Lung (tissue), 12 donors: ENCODE measurements around the gene FA2H. TPM values are rescaled to one million over a fixed set of nuclear protein-coding genes. Genes with fewer than 3 reads are reported as not detected.

ENCODE experiments used
- ATAC-seq: fragments of 200-7000 bp; cut with Tn5 transposase; one replicate; pipeline ENCODE4 v1.9.1; 2020; ENCODE audit warnings: moderate number of reproducible peaks; ENCODE audit not compliant: insufficient read depth, low FRiP score
- DNase-seq, 3 donors: peaks; one replicate each; pipeline ENCODE4 v3.0.0-alpha.2; 2013 to 2017
- H3K27ac ChIP-seq, 2 donors: one replicate each; pipeline ENCODE4 v1.5.1; 2013; ENCODE audit warnings: mild to moderate bottlenecking in 2 of 2, moderate library complexity in 2 of 2, control low read depth in 1 of 2, inconsistent platforms in 1 of 2, low read depth in 1 of 2, low read length in 1 of 2
- H3K27me3 ChIP-seq, 3 donors: one replicate each; pipeline ENCODE4 v1.5.1; 2013; ENCODE audit warnings: low read length in 2 of 3; ENCODE audit not compliant: control insufficient read depth in 3 of 3, insufficient read depth in 3 of 3
- H3K36me3 ChIP-seq, 4 donors: one replicate each; pipeline ENCODE4 v1.5.1; 2013; ENCODE audit warnings: low read length in 4 of 4, mild to moderate bottlenecking in 1 of 4, moderate library complexity in 1 of 4; ENCODE audit not compliant: control insufficient read depth in 4 of 4, insufficient read depth in 4 of 4
- H3K4me1 ChIP-seq, 5 donors: one replicate each; pipeline ENCODE4 v1.5.1; 2013; ENCODE audit warnings: low read length in 5 of 5, mild to moderate bottlenecking in 2 of 5, moderate library complexity in 1 of 5; ENCODE audit not compliant: control insufficient read depth in 5 of 5, insufficient read depth in 5 of 5
- H3K4me3 ChIP-seq: one replicate; pipeline ENCODE4 v1.5.1; 2013; ENCODE audit warnings: mild to moderate bottlenecking, control low read depth, moderate library complexity
- H3K9ac ChIP-seq, 2 donors: one replicate each; pipeline ENCODE4 v1.5.1; 2013; ENCODE audit warnings: low read length in 2 of 2, control low read depth in 1 of 2; ENCODE audit not compliant: insufficient read depth in 1 of 2
- H3K9me3 ChIP-seq, 4 donors: one replicate each; pipeline ENCODE4 v1.5.1; 2013; ENCODE audit warnings: low read length in 3 of 4, mild to moderate bottlenecking in 1 of 4, moderate library complexity in 1 of 4; ENCODE audit not compliant: control insufficient read depth in 4 of 4, insufficient read depth in 3 of 4
- CTCF ChIP-seq: IDR thresholded peaks from 2 replicates; pipeline ENCODE4 v1.5.1; 2012; ENCODE audit warnings: mild to moderate bottlenecking; ENCODE audit errors: control extremely low read depth, extremely low read depth
- WGBS, 2 donors: extraction: QIAGEN DNeasy Blood & Tissue Kit; methylation state at CpG; one replicate each; pipeline ENCODE4 v1.1.7; 2013; 5-methylcytosine and 5-hydroxymethylcytosine counted together
- polyA plus RNA-seq, 2 donors: library from polyadenylated mRNA; stranded (reverse); fragments of 200-250 nt; gene quantifications; one replicate each; pipeline ENCODE4 v1.2.1, GENCODE V29; 2013
- total RNA-seq, 2 donors: library from RNA; depleted of rRNA in 1 of 2; stranded (reverse); fragments of >200 nt in 1 of 2; gene quantifications; one replicate each; pipeline ENCODE4 v1.2.1, GENCODE V29; 2014 to 2021
- donor health status: control.
- donor health status: control.
- donor health status: Bipolar disorder and iron deficiency.
- donor health status: healthy.
- donor health status: DM: yes; HTN: yes; CAD: no.

Gene FA2H
- total and polyA plus RNA-seq, 4 donors: 2.1 to 7.1 (median 4.7) TPM

- Histone ChIP-seq H3K27ac (no peak overlapping the region), H3K4me3 (peak overlapping the region; percentile 27), H3K4me1 (peaks cover 0 to 8% (median 0%) of the 10 kb centered on the region in 5 donors), H3K9me3 (peaks cover 0 to 1% (median 0%) of the 10 kb centered on the region in 4 donors), H3K27me3 (peaks cover 0 to 27% (median 21%) of the 10 kb centered on the region in 3 donors), H3K36me3 (no peaks in the 10 kb centered on the region), H3K9ac (no peak overlapping the region)
- TF ChIP-seq CTCF: no peak
- ATAC-seq (no peak), DNase-seq (no peak)
- WGBS, 2 donors: 45 to 47% methylated on average over 14 of the region's 14 CpGs
These were observed 986 bp downstream of the FA2H start for GRCh38 chr16:74773446-74774222.

GRCh38 chr16:74771656-74772315 lies 2.8 kb downstream of the FA2H start:
- Histone ChIP-seq H3K9ac (no peak overlapping the region), H3K4me3 (no peak overlapping the region), H3K27ac (no peak overlapping the region), H3K36me3 (no peaks in the 10 kb centered on the region), H3K27me3 (peaks cover 0 to 27% (median 21%) of the 10 kb centered on the region in 3 donors), H3K9me3 (peaks cover 0 to 2% (median 0%) of the 10 kb centered on the region in 4 donors), H3K4me1 (peaks cover 0 to 8% (median 0%) of the 10 kb centered on the region in 5 donors)
- DNase-seq (no peak), ATAC-seq (no peak)
- 63 to 70% methylated on average over 11 of the region's 11 CpGs for WGBS, 2 donors
- TF ChIP-seq CTCF: no peak

- peaks cover 0 to 2% (median 0%) of the 10 kb centered on the region in 4 donors for H3K9me3 ChIP-seq
- no peaks in the 10 kb centered on the region for H3K36me3 ChIP-seq
- H3K4me3 ChIP-seq: no peak overlapping the region
- 83 to 86% methylated on average over 13 of the region's 13 CpGs for WGBS, 2 donors
- no peak for TF ChIP-seq CTCF
- no peak overlapping the region for H3K27ac ChIP-seq
- H3K9ac ChIP-seq: no peak overlapping the region
- H3K27me3 ChIP-seq: peaks cover 0 to 27% (median 21%) of the 10 kb centered on the region in 3 donors
- ATAC-seq (no peak), DNase-seq (no peak)
- H3K4me1 ChIP-seq: peaks cover 0 to 8% (median 0%) of the 10 kb centered on the region in 5 donors
These were observed 3.6 kb downstream of the FA2H start for GRCh38 chr16:74770831-74771526.
